ENCODE results near the gene KAT2A.

The KAT2A gene

DNA sequence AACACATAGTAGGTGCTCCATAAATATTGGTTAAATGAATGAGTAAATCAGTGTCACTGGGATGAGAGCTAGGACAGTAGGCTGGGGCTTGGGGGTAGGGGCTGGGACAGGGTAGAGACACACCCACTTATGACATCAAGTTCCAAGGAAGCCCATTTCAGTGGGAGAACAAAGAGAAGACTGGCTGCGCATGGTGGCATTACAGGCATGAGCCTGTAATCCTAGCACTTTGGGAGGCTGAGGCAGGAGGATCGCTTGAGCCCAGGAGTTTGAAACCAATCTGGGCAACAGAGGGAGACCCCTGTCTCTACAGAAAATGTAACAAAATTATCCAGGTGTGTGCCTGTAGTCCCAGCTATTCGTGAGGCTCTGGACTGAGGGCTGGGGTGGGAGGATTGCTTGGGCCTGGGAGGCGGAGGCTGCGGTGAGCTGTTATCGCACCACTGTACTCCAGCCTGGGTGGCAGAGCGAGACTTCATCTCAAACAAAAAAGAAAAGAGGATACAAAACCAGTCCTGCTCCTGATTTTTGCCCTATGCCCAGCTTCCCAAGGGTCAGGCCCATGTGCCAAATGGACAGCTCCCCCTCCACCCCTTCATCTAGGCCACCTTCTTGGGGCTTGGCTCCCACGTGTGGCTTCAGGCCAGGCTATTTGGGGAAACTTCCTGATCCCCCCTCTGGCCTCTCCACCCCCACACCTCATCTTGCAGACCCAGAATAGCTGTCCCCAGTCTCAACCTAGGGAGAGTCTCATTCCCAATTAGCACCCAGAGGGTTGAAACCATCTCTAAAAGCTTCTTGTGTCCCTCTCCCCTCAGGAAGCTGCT, 30.0 kb downstream of the KAT2A start:
- DNase-seq: no peak

DNA sequence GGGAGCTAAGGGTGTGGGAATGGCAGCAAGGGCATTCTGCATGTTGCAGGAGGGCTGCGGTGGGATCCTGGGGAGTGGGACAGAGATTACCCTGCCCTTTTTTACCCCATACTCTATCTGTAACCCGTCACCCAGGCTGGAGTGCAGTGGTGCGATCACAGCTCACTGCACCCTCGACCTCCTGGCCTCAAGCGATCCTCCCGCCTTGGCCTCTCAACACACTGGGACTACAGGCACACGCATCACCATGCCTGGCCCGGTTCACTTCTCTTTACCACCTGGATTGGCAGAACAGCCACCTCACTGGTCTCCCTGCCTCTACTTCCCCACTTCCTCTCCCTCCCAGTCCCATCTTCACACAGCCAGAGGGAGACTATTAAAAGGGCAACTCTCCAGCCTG, 32.4 kb downstream of the KAT2A start:
- no peak for DNase-seq

DNA sequence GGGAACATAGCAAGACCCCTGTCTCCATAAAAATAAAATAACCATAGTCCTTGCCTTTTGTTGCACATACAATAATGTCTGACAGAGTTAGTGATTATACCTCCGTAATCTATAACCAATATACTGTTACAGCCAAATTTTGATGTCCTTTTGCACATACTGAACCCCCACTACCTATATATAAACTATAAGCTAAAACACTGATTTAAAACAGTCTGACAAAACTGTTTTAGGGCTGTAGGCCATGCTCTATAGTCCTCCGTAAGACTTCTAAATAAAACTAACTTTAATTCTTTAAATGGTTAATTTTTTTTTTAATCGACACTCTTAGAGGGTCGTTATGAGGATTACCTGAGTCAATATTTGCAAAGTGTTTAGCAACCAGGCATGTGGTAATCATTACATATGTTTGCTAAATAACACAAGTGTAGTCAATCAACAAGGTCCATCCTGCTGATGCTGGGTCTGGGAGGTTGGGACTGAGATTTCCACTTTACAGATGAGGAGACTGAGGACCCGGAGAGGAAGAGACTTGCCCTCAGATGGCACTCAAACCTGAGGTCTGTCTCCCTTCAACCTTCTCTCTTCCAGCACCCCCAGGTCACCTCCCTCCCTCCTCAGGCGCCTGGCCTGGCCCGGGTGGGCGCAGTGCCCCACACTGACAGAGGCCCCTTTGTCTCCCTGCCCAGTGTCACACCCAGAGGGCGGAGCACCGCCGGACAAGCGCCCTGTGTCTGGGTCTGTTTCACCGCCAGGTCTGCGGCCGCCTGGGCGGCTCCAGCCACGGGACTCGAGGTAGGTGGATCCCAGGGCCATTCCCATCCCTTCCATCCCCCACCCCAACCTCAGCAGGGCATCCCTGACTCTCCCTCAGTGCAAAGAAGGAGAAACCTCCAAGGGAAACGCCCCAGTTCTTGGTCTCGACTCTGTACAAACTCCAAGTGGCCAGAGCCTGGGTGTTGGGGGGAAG, 33.1 kb downstream of the KAT2A start:
- DNase-seq: no peak

DNA sequence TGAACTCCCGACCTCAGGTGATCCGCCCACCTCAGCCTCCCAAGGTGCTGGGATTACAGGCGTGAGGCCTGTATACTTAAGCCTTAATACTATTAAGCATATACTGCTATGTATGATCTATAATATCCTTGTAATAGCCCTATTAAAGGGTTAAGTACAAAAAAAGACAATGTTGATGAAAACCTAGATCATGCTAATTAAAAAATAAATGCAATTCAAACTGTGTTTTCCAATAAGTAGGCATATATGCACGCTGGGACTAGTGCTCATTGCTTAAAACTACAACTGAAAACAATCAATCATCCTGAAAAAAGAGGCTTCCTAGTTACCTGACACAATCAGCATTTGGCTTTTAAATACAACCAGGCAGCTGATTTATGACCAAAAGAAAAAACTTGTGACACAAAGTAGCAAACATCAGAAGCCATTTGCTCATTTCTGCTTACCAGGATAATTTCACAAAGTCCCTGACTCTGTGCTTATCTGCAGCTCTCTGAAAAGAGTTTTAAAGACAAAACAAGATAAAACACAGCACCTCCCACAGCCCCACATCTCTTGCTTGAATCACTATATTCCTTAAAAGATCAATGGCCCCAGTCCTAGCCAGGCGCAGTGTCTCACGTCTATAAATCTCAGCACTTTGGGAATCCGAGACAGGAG, 34.0 kb downstream of the KAT2A start:
- DNase-seq: no peak

DNA sequence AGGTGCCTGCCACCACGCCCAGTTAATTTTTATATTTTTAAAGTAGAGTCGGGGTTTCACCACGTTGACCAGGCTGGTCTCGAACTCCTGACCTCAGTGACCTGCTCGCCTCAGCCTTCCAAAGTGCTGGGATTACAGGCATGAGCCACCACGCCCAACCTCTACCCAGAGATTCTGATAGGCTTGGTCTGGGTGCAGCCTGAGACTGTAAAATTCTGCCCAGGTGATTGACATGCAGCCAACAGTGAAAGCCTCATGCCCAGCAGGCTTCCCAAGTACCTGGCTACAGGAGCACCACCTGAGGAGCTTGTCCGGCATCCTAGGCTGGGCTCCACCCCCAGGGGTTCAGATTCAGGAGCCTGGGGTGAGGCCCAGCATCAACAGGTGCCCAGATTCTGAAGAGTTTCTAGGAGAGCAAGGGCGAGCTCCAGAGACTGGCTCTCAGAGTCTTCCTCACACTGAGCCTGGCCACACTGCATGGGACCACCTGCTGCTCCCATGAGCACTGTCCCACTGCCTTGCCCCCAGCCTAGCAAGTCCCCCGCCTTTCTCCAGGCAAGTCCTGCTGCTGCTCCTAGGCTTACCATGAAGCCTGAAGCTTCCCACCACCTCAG, 39.5 kb downstream of the KAT2A start:
- DNase-seq: no peak

DNA sequence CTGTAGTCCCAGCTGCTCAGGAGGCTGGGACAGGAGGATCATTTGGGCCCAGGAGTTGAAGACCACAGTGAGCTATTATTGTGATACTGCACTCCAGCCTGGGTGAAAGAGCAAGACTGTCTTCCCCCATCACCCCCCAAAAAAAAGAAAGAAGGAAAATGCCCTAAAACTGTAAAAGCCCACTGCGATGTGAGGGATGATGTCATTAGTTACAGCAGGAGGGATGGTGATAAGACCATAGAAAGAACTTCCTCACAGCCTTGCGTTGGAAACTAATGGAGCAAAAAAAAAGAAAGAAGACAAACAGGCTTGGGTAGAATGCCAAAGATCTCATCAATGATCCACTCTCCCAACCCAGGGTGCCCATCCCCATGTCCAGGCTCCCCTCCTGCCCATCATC, 41.6 kb downstream of the KAT2A start:
- DNase-seq: no peak

DNA sequence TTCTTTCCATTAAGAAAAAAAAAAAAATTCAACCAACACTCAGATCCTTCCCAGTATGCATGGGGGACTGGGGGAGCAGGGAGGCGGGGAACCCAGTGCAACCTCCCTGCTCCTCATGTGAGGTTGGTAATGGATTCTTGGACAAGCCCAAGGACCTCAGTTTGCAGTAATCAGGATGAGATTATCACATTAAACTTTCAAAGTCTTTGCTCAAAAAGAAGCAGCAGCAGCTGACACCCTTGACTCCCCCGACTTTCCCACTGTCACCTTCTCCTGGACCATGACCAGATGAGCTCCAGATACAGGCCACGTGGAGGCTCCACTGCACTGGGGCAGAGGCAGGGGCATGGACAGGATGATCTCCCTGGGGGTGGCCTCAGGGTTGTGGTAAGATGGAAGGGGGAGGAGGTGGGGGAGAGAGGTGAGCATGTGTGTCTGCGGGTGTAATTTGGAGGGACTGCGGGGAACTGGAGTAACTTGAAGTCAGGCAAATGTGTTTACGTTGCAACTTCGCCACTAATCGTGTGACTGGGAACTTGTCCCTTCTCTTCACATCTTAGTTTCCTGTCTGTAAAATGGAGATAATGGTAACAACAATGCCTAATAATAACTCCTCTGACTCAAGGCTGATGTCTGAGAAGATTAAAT, 42.6 kb downstream of the KAT2A start:
- no peak for DNase-seq

DNA sequence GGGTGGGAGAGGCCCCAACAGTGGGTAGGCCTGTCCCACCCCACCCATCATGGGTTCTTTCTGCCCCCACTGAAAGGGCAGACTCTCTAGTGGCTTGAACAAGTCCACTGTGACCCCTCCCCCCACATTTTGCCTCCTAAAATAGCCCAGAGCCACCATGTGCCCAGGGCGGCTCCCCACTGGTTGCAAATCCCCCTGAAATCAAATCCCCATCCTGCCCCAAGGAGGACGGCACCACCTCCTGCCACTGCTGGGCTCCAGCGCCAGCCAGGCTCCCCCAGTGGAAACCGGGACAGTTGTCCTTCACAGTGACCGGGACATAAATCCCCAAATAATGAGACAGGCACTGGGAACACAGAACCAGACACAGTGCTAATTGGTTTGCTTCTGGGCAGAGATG, 43.4 kb downstream of the KAT2A start:
- no peak for DNase-seq

DNA sequence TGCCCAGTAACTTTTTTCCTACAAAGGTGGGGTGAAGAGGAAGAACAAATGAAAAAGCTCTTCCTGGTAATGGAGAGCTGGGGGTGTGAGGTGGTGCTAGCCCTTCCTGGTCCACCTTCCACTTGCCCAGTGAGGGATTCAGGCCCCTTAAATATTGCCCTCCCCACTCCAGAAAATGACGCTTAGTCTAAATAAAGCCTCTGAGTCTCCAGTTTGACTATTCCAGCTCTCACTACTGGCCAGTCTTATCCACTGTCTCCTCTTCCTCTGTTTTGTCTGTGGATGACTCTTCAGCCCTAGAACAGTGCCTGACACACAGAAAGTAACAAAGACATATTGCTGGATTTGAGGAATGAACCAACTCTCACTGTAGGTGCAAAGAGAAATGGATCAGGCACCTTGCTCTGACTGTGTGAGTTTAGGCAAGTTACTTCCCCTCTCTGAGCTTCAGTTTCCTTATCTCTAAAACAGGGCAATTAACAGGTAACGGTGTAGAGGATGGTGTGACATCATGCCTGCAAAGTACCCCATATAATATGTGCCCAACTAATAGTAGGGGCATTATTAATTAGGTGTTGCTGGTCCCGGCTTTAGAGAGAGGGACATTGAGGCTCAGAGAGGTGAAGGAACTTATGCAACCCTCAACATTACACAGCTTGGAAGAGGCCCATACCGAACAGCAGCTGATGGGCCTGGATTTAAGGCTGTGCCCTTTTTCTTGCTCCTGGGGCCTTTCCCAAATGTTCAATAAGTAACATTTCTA, 44.2 kb downstream of the KAT2A start:
- DNase-seq: no peak

DNA sequence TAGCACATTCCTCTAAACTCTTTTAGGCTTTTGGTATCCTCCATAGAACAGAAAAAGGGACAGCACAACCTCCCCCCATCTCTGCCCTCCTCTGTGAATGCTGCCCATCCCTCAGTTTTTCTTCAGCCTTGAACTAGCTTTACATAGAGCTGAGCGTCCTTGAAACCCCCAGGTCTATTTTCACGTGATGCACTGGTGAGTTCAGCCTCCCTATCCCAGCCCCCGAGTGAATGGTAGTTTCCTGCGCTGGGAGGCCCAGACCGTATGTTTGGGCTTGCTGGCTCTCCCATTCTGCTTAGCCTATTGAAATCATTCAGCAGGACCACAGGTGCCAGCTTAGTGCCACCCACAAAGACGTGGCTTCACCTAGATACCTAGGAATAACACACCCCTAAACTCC, 45.4 kb downstream of the KAT2A start:
- DNase-seq: no peak

DNA sequence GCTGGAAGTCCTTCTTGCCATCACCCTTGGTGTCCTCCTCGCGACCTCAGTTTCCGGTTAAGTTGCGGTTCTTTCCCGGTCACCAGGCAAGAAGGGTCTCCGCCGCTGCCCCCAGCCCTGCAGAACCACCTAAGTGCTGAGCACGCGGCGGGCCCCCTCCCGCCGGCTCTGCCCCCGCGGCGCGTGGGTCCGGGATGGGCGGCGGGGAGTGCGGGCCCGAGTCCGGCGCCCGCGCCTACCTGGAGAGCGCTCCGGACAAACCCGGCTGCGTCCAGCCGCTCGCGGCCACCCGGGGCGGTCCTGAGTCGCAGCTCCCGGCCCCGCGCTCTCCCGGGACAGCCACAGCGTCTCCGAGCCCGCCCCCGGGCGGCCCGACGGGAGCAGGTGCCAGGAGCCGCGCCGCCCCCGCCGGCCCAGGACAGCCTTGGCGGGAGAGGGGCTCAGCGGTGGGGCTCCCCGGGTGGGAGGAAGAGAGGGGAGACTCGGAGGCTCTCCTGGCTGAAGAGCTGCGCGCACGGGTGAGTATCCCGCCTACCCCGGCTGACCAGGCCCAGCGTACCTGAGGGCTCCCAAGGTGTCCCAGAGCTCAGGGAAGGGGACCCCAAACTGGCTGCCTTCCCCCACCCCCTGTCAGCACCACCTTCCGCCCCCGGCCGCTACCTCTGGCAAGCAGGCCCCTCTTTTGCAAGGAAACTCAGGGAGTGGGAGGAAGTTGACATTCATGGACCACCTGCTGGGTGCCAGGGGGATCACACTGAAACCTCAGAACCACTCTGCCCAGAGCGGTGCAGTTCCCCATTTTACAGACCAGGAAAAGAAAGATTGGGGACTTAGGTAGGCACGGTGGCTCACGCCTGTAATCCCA, 48.6 kb downstream of the KAT2A start:
- no peak for DNase-seq

DNA sequence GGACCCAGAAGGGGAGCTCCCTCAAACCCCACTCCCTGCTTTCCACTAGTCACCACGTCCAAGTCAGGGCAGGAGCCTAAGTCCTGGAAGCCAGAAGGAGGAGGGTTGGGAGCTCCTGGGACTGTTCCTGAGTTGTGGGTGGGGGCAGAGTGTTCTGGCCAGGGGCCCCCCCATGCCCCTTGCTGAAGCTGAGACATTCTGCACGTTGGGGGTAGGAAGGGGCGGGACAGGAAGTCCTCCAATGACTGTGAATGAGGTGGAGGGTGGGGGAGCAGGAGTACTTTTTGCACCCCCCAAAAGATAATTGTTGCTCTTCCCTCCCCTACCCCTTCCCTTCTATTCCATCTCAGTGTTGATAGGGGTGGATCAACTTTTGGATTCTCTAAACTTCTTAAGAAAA, 49.4 kb downstream of the KAT2A start:
- DNase-seq: no peak

DNA sequence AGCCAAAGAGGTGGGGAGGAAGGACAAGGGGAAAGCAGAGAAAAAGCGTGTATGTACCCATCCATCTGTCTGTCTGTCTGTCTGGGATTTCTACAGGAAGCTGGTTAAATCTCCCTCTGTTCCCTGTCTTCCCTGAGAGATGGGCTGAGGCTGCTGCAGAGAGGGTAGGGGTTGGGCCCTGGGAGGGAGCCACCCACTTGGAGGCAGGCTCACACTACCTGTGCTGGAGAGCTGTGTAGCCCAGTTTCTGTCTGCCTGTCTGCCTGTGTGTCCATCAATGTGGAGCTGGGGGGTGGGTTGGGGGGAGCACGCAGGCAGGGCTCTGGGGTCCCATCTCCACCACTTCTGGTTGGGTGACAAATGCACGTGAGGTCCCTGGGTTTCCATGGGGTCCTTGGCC, 52.2 kb downstream of the KAT2A start:
- no peak for DNase-seq

DNA sequence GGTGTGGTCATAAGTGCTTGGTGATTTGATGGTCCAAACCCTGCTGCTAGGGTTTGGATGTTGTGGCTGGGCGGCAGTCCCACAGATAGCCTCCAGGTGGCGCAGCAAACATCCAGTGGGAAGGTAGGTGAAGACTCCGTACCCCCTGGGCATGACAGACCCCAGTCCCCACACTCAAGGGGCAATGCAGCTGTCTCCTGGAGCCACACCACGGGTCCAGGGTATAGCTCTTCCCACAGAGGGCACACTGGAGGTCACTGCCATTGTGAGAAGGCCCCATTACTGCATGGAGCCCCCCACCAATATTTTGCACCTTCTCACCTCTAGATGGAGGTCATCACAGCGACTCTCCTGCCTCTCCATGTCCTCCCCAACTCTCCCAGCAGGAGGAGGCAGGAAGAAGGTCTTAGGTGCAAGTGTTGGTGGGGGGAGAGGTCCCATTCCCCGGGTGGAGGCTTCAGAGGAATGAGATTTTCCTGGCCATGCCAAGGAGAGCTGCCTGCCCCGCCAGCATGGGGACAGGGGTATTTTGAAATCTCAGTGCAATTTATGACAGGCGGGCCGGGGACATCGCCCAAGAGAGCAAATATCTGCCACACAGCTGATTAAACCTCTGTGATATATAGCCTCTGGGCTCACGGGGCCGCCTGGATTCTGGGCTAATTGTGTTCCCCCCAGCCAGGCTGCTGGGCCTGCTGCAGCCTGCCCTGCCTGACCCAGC, 53.6 kb downstream of the KAT2A start:
- peak; percentile 14 for DNase-seq

DNA sequence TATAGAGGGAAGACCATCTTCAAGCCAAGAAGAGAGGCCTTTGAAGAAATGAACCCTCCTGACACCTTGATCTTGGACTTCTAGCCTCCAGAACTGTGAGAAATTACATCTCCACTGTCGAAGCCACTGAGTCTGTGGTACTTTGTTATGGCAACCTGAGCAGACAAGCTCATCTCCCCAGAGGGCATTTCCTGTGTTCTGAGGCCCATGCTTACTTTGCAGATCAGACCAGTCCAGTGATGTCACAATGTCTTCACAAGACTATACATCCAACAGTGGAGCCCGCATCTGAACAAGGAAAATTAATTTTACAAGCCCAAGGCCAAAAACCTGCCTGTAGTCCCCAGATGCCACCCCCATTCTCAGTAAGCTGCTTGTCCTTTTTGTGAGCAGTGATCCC, 56.0 kb downstream of the KAT2A start:
- no peak for DNase-seq

Data from NCI-H510A treated with DMSO at 0.1 percent for 48 hours (cell line).